Cardiac septum (tissue), 1 donor: ENCODE results near the gene TBR1. TPM values are rescaled to one million over a fixed set of nuclear protein-coding genes. Genes with fewer than 3 reads are reported as not detected.

Experiments used
- DNase-seq: peaks from one replicate; pipeline ENCODE4 v3.0.0-alpha.2; 2020; ENCODE audit warnings: low spot score
- intact Hi-C: fragments of 100-400 bp; cut with DNase I; formaldehyde crosslinking; loops from one replicate; pipeline ENCODE4 v1.14.0; 2022
- long read RNA-seq: library from polyadenylated mRNA; unstranded; transcript quantifications from one replicate; pipeline ENCODE4 v2.0.0, GENCODE V29; 2021
- total RNA-seq: library from RNA; stranded (reverse); fragmentation: NEBNext Ultra II Directional; extraction: Animal tissue kit (Norgen Biotek cat#: 25700); gene quantifications from one replicate; pipeline ENCODE4 v1.2.1, GENCODE V29; 2021
- donor health status: DM: no; HTN: no; CAD: no.

Gene TBR1
- 0.05 TPM for total RNA-seq
- long read RNA-seq, result 0 reads

- intact Hi-C loops, result no loop called here
- no peak for DNase-seq
These were observed at the start of gene TBR1 for GRCh38 chr2:161415987-161416707. Gene TBR1 (plus strand): TSS chr2:161416297. CDS start chr2:161416411, 114 bp downstream.

- intact Hi-C loops, result no loop called here
- DNase-seq, result no peak
These were observed 48.4 kb upstream of the TBR1 start for GRCh38 chr2:161367675-161368074.

- intact Hi-C loops, result no loop called here
- DNase-seq, result no peak
These were observed 46.8 kb upstream of the TBR1 start for GRCh38 chr2:161369311-161369710.

- DNase-seq, result no peak
- intact Hi-C loops, result no loop called here
These were observed 45.1 kb upstream of the TBR1 start for GRCh38 chr2:161370981-161371380.

- intact Hi-C loops, result no loop called here
- no peak for DNase-seq
These were observed 44.2 kb upstream of the TBR1 start for GRCh38 chr2:161371869-161372268.

GRCh38 chr2:161373942-161374341 is 42.2 kb upstream of the TBR1 start:
- intact Hi-C loops, result no loop called here
- DNase-seq, result no peak

GRCh38 chr2:161374446-161374845 is 41.7 kb upstream of the TBR1 start:
- intact Hi-C loops, result no loop called here
- no peak for DNase-seq

GRCh38 chr2:161379740-161380139 is 36.4 kb upstream of the TBR1 start:
- no peak for DNase-seq
- intact Hi-C loops, result no loop called here

- intact Hi-C loops, result no loop called here
- DNase-seq, result no peak
These were observed 34.6 kb upstream of the TBR1 start for GRCh38 chr2:161381546-161381945.

GRCh38 chr2:161382747-161383146 is 33.4 kb upstream of the TBR1 start:
- DNase-seq, result no peak
- intact Hi-C loops, result no loop called here

- DNase-seq, result no peak
- intact Hi-C loops, result no loop called here
These were observed 31.2 kb upstream of the TBR1 start for GRCh38 chr2:161384864-161385263.

- intact Hi-C loops, result no loop called here
These were observed 29.8 kb upstream of the TBR1 start for GRCh38 chr2:161386228-161386824.

GRCh38 chr2:161388146-161388779 is 27.8 kb upstream of the TBR1 start:
- no peak for DNase-seq
- intact Hi-C loops, result no loop called here

More at GRCh38 chr2:161386228-161386824, 29.8 kb upstream of the TBR1 start:
- DNase-seq, result no peak

GRCh38 chr2:161391737-161392506 is 24.2 kb upstream of the TBR1 start:
- DNase-seq, result no peak
- intact Hi-C loops, result no loop called here

- intact Hi-C loops, result no loop called here
- no peak for DNase-seq
These were observed 16.0 kb upstream of the TBR1 start for GRCh38 chr2:161400076-161400475.

GRCh38 chr2:161402297-161402696 is 13.8 kb upstream of the TBR1 start:
- intact Hi-C loops, result no loop called here
- no peak for DNase-seq

GRCh38 chr2:161406316-161406715 is 9.8 kb upstream of the TBR1 start:
- intact Hi-C loops, result no loop called here
- DNase-seq, result no peak

- intact Hi-C loops, result no loop called here
These were observed 8.5 kb upstream of the TBR1 start for GRCh38 chr2:161407597-161407996.

GRCh38 chr2:161409308-161409907 is 6.7 kb upstream of the TBR1 start:
- intact Hi-C loops, result no loop called here
- no peak for DNase-seq

More at GRCh38 chr2:161407597-161407996, 8.5 kb upstream of the TBR1 start:
- DNase-seq, result no peak

- intact Hi-C loops, result no loop called here
- no peak for DNase-seq
These were observed 3.8 kb upstream of the TBR1 start for GRCh38 chr2:161412346-161412745.
